ENCODE measurements around the gene OR2F1.
"Not testable (repeated sequence)": the region's sequence is repeated elsewhere in the genome, so short reads cannot be mapped to it uniquely, and the experiment has no call there.

OR2F1 gene

GRCh38 chr7:144006692-144007042, 52.0 kb downstream of the OR2F1 start:
- H3K36me3 ChIP-seq (ENCODE audit: control insufficient read depth, insufficient read depth, low read length): no peaks in the 10 kb centered on the region
- H3K4me3 ChIP-seq (ENCODE audit: low read length): no peak overlapping the region
- no peak overlapping the region for H3K27ac ChIP-seq (ENCODE audit: low read length)
- no peaks in the 10 kb centered on the region for H3K4me1 ChIP-seq (ENCODE audit: control insufficient read depth, insufficient read depth, low read length)
- no CpG with 5 or more reads among the region's 1 CpG for WGBS (ENCODE audit: insufficient coverage, insufficient read length)
- DNase-seq (ENCODE audit: low read depth, low spot score): no peak
- H3K9me3 ChIP-seq (ENCODE audit: control insufficient read depth, insufficient read depth, low read length): peaks cover 2% of the 10 kb centered on the region
- H3K27me3 ChIP-seq (ENCODE audit: control insufficient read depth, insufficient read depth, low read length): no peaks in the 10 kb centered on the region

DNA sequence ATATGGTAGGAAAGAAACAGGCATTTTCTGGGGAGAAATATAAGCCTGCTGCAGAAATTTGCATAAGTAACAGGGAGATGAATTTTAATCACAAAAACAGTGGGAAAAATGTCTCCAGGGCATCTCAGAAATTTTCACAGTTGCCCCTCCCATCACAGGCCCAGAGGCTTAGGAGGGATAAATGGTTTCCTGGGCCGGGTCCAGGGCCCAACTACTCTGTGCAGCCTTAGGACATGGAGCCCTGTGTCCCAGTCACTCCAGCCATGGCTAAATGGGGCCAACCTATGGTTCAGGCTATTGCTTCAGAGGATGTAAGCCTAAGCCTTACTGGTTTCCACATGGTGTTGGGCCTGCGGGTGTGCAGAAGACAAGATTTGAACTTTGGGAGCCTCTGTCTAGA, 54.7 kb downstream of the OR2F1 start:
- Histone ChIP-seq H3K27ac (ENCODE audit: low read length) (no peak overlapping the region), H3K4me3 (ENCODE audit: low read length) (no peak overlapping the region), H3K36me3 (ENCODE audit: control insufficient read depth, insufficient read depth, low read length) (no peaks in the 10 kb centered on the region), H3K4me1 (ENCODE audit: control insufficient read depth, insufficient read depth, low read length) (no peaks in the 10 kb centered on the region), H3K9me3 (ENCODE audit: control insufficient read depth, insufficient read depth, low read length) (peaks cover 2% of the 10 kb centered on the region), H3K27me3 (ENCODE audit: control insufficient read depth, insufficient read depth, low read length) (no peaks in the 10 kb centered on the region)
- no CpG with 5 or more reads among the region's 2 CpGs for WGBS (ENCODE audit: insufficient coverage, insufficient read length)
- no peak for DNase-seq (ENCODE audit: low read depth, low spot score)

- not testable (repeated sequence) for DNase-seq (ENCODE audit: low read depth, low spot score); H3K4me1 ChIP-seq (ENCODE audit: control insufficient read depth, insufficient read depth, low read length); H3K27ac ChIP-seq (ENCODE audit: low read length)
These were observed 55.4 kb downstream of the OR2F1 start for GRCh38 chr7:144010061-144010460.

GRCh38 chr7:144010821-144011220, 56.2 kb downstream of the OR2F1 start:
- no CpG with 5 or more reads among the region's 1 CpG for WGBS (ENCODE audit: insufficient coverage, insufficient read length)
- H3K36me3 ChIP-seq (ENCODE audit: control insufficient read depth, insufficient read depth, low read length); H3K27me3 ChIP-seq (ENCODE audit: control insufficient read depth, insufficient read depth, low read length); H3K27ac ChIP-seq (ENCODE audit: low read length); DNase-seq (ENCODE audit: low read depth, low spot score); H3K4me3 ChIP-seq (ENCODE audit: low read length); H3K4me1 ChIP-seq (ENCODE audit: control insufficient read depth, insufficient read depth, low read length); H3K9me3 ChIP-seq (ENCODE audit: control insufficient read depth, insufficient read depth, low read length): not testable (repeated sequence)

More at GRCh38 chr7:144010061-144010460, 55.4 kb downstream of the OR2F1 start:
- H3K36me3 ChIP-seq (ENCODE audit: control insufficient read depth, insufficient read depth, low read length); H3K4me3 ChIP-seq (ENCODE audit: low read length); H3K27me3 ChIP-seq (ENCODE audit: control insufficient read depth, insufficient read depth, low read length); H3K9me3 ChIP-seq (ENCODE audit: control insufficient read depth, insufficient read depth, low read length): not testable (repeated sequence)

DNA sequence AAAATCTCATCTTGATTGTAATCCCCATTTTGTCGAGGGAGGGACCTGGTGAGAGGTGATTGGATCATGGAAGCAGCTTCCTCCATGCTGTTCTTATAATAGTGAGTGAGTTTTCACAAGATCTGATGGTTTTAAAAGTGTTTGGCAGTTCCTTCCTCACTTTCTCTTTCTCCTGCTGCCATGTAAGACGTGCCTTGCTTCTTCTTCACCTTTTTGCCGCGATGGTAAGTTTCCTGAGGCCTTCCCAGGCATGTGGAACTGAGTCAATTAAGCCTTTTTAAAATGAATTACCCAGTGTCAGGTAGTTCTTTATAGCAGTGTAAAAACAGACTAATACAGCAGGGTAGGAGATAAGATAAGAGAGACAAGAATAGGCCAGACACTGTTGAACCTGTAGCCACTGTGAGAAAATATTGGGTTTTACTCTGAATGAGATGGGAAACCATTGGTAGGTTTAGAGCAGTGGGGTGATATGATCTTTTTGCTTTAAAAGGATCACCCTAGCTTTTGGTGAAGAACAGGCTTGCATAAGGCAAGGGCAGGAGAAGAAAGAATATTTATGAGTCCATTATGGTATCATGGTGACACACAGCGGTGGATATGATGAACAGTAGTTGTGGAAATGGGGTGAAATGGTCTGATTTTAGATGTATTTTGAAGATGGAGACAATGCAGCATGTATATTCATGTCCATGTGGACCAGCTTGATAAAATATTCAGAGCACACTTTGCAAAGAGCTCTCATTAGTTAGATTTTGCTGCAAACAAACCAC, 57.0 kb downstream of the OR2F1 start:
- no peak overlapping the region for H3K4me3 ChIP-seq (ENCODE audit: low read length)
- H3K27me3 ChIP-seq (ENCODE audit: control insufficient read depth, insufficient read depth, low read length): no peaks in the 10 kb centered on the region
- H3K4me1 ChIP-seq (ENCODE audit: control insufficient read depth, insufficient read depth, low read length): no peaks in the 10 kb centered on the region
- H3K9me3 ChIP-seq (ENCODE audit: control insufficient read depth, insufficient read depth, low read length): peaks cover 2% of the 10 kb centered on the region
- H3K27ac ChIP-seq (ENCODE audit: low read length): no peak overlapping the region
- WGBS (ENCODE audit: insufficient coverage, insufficient read length): no CpG with 5 or more reads among the region's 5 CpGs
- H3K36me3 ChIP-seq (ENCODE audit: control insufficient read depth, insufficient read depth, low read length): no peaks in the 10 kb centered on the region
- no peak for DNase-seq (ENCODE audit: low read depth, low spot score)
